Spleen (tissue), 11 donors: Measurements from ENCODE around the gene SIM1. TPM values are rescaled to one million over a fixed set of nuclear protein-coding genes. Genes with fewer than 3 reads are reported as not detected.
"Not testable (repeated sequence)": the region's sequence is repeated elsewhere in the genome, so short reads cannot be mapped to it uniquely, and the experiment has no call there.

Source experiments
- DNase-seq: peaks from one replicate; pipeline ENCODE4 v3.0.0-alpha.2; 2020
- H3K27ac ChIP-seq, 8 donors: fragments of 200-600 bp; sonication (generic) in 7 of 8; 1 replicate in 4 of 8; 2 replicates in 4 of 8; pipeline versions ENCODE4 v1.5.0 to v1.8.0; 2016 to 2021; ENCODE audit warnings: inconsistent platforms in 4 of 8, mild to moderate bottlenecking in 4 of 8, moderate library complexity in 1 of 8
- H3K27me3 ChIP-seq, 7 donors: fragments of 200-600 bp; sonication (generic) in 6 of 7; replicated peaks in 1 of 7; 1 replicate in 4 of 7; 2 replicates in 3 of 7; pipeline versions ENCODE4 v1.5.0 to v1.8.0; 2016 to 2021; ENCODE audit warnings: inconsistent platforms in 3 of 7, mild to moderate bottlenecking in 1 of 7
- H3K36me3 ChIP-seq, 6 donors: fragments of 200-600 bp; sonication (generic) in 5 of 6; 1 replicate in 4 of 6; 2 replicates in 2 of 6; pipeline versions ENCODE4 v1.5.0 to v1.8.0; 2016 to 2021; ENCODE audit warnings: inconsistent platforms in 2 of 6
- H3K4me1 ChIP-seq, 6 donors: fragments of 200-600 bp; sonication (generic) in 5 of 6; 1 replicate in 3 of 6; 2 replicates in 3 of 6; pipeline versions ENCODE4 v1.5.0 to v1.8.0; 2016 to 2021; ENCODE audit warnings: inconsistent platforms in 3 of 6
- H3K4me3 ChIP-seq, 8 donors: fragments of 200-600 bp; sonication (generic) in 7 of 8; 1 replicate in 4 of 8; 2 replicates in 4 of 8; pipeline versions ENCODE4 v1.5.0 to v1.8.0; 2016 to 2021; ENCODE audit warnings: inconsistent platforms in 4 of 8, mild to moderate bottlenecking in 4 of 8, moderate library complexity in 2 of 8
- H3K9me3 ChIP-seq, 8 donors: fragments of 200-600 bp; sonication (generic) in 7 of 8; 1 replicate in 4 of 8; 2 replicates in 4 of 8; pipeline versions ENCODE4 v1.5.0 to v1.8.0; 2016 to 2021; ENCODE audit warnings: inconsistent platforms in 4 of 8
- POLR2A ChIP-seq, 3 donors: fragments of 450-650 bp; IDR thresholded peaks; one replicate each; pipeline ENCODE4 v1.5.1; 2017; ENCODE audit warnings: antibody characterized with exemption in 3 of 3, mild to moderate bottlenecking in 1 of 3
- POLR2AphosphoS5 ChIP-seq, 3 donors: sonication (generic); formaldehyde crosslinking; IDR thresholded peaks; one replicate each; pipeline ENCODE4 v1.5.1; 2017; ENCODE audit warnings: antibody characterized with exemption in 3 of 3
- WGBS, 5 donors: extraction: QIAGEN DNeasy Blood & Tissue Kit in 3 of 5; methylation state at CpG; one replicate each; pipeline versions ENCODE4 v1.1.5 to v1.1.7; 2013 to 2018; 5-methylcytosine and 5-hydroxymethylcytosine counted together
- intact Hi-C: fragments of 100-400 bp; cut with DNase I; formaldehyde crosslinking; loops from one replicate; pipeline ENCODE4 v1.15.0; 2023; ENCODE audit warnings: low total_unique reads
- polyA plus RNA-seq, 3 donors: library from polyadenylated mRNA; stranded (reverse); fragments of 200-250 nt; gene quantifications; one replicate each; pipeline ENCODE4 v1.2.1, GENCODE V29; 2013
- total RNA-seq, 7 donors: library from RNA; depleted of rRNA in 3 of 7; stranded (reverse); fragments of >200 nt in 3 of 7; fragmentation: NEBNext Ultra II Directional in 4 of 7; extraction: Animal tissue kit (Norgen Biotek cat#: 25700) in 4 of 7; gene quantifications; one replicate each; pipeline versions ENCODE4 v1.1.0 to v1.2.1, GENCODE V29; 2016 to 2021
- TF ChIP-seq, protein P1 (sequence below), 11 experiments: fragments of 200-600 bp in 7 of 11; fragments of 450-650 bp in 4 of 11; sonication (generic) in 4 of 11; IDR thresholded peaks in 8 of 11; conservative IDR thresholded peaks in 3 of 11; 1 replicate in 7 of 11; 2 replicates in 4 of 11; pipeline versions ENCODE4 v1.4.0 to v1.8.0; 2016 to 2021; ENCODE audit warnings: antibody characterized with exemption in 11 of 11, inconsistent platforms in 4 of 11, mild to moderate bottlenecking in 1 of 11
- donor health status: healthy with polysubstance abuse.
- donor health status: DM: no; HTN: no; CAD: no; lungs with moderate emphysema.
- donor health status: DM: no; HTN: no; CAD: no.
- donor health status: Bipolar disorder and iron deficiency.
- donor health status: healthy.
- donor health status: DM: no; HTN: no; CAD: no.
- donor health status: DM: yes; HTN: yes; CAD: no.

SIM1 gene
- total and polyA plus RNA-seq, 10 donors, result not detected

DNA sequence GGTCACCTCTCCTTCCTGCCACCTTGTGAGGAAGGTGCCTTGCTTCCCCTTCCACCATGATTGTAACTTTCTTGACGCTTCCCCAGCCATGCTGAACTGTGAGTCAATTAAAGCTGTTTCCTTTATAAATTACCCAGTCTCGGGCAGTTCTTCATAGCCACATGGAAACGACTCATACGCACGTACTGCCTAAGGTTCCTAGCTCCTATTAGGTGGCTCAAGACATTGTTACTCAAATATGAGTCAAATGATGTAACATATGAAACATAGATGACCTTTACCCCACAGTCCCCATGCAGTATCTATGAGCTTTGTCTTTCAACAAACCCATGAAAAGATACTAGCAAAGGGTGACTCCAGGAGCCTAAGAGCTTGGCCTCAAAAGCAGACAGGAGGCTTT, 98.3 kb downstream of the SIM1 start:
- TF ChIP-seq POLR2A (IDR thresholded peaks at IDR 0.05) (no peak), POLR2AphosphoS5 (IDR thresholded peaks at IDR 0.05) (no peak)
- TF ChIP-seq, protein P1, sequence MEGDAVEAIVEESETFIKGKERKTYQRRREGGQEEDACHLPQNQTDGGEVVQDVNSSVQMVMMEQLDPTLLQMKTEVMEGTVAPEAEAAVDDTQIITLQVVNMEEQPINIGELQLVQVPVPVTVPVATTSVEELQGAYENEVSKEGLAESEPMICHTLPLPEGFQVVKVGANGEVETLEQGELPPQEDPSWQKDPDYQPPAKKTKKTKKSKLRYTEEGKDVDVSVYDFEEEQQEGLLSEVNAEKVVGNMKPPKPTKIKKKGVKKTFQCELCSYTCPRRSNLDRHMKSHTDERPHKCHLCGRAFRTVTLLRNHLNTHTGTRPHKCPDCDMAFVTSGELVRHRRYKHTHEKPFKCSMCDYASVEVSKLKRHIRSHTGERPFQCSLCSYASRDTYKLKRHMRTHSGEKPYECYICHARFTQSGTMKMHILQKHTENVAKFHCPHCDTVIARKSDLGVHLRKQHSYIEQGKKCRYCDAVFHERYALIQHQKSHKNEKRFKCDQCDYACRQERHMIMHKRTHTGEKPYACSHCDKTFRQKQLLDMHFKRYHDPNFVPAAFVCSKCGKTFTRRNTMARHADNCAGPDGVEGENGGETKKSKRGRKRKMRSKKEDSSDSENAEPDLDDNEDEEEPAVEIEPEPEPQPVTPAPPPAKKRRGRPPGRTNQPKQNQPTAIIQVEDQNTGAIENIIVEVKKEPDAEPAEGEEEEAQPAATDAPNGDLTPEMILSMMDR (IDR thresholded peaks at IDR 0.05 in 8 of 11, conservative IDR thresholded peaks at IDR 0.05 in 3 of 11), result no peak
- 75 to 91% (median 85%) methylated on average over 5 of the region's 5 CpGs for WGBS, 5 donors
- no peaks in the 10 kb centered on the region for H3K9me3 ChIP-seq

DNA sequence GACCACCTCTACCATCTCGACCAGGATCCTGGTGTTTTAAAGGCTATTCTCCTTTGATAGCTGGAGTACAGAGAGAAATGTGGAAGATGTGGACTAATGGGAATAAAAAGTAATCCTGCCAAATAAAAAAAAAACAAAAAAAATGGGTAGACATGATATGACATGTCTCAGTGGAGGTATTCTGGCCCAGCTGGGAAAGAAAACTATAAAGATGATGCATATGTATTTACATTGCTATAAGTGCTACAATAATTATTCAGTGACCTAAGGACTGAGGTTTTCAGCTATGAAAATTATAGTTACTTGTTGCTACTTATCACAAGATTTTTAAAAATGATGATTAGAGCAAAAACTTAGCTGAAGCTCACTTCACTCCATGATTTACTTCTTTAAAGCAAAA, 101.1 kb downstream of the SIM1 start:
- Histone ChIP-seq H3K27ac (no peak overlapping the region), H3K4me3 (no peak overlapping the region), H3K9me3 (no peaks in the 10 kb centered on the region), H3K4me1 (no peaks in the 10 kb centered on the region), H3K27me3 (no peaks in the 10 kb centered on the region), H3K36me3 (no peaks in the 10 kb centered on the region)
- 55 to 73% (median 64%) methylated on average over 1 of the region's 1 CpG for WGBS, 5 donors
- intact Hi-C loops, result no loop called here
- TF ChIP-seq, protein P1 (IDR thresholded peaks at IDR 0.05 in 8 of 11, conservative IDR thresholded peaks at IDR 0.05 in 3 of 11), result no peak
- no peak for TF ChIP-seq POLR2A (IDR thresholded peaks at IDR 0.05)
- no peak for TF ChIP-seq POLR2AphosphoS5 (IDR thresholded peaks at IDR 0.05)
- DNase-seq, result no peak

More for the DNA sequence above, 98.3 kb downstream of the SIM1 start:
- intact Hi-C loops, result no loop called here
- H3K4me3 ChIP-seq, result no peak overlapping the region
- no peaks in the 10 kb centered on the region for H3K27me3 ChIP-seq
- DNase-seq, result no peak
- no peak overlapping the region for H3K27ac ChIP-seq
- H3K4me1 ChIP-seq, result no peaks in the 10 kb centered on the region
- H3K36me3 ChIP-seq, result no peaks in the 10 kb centered on the region

DNA sequence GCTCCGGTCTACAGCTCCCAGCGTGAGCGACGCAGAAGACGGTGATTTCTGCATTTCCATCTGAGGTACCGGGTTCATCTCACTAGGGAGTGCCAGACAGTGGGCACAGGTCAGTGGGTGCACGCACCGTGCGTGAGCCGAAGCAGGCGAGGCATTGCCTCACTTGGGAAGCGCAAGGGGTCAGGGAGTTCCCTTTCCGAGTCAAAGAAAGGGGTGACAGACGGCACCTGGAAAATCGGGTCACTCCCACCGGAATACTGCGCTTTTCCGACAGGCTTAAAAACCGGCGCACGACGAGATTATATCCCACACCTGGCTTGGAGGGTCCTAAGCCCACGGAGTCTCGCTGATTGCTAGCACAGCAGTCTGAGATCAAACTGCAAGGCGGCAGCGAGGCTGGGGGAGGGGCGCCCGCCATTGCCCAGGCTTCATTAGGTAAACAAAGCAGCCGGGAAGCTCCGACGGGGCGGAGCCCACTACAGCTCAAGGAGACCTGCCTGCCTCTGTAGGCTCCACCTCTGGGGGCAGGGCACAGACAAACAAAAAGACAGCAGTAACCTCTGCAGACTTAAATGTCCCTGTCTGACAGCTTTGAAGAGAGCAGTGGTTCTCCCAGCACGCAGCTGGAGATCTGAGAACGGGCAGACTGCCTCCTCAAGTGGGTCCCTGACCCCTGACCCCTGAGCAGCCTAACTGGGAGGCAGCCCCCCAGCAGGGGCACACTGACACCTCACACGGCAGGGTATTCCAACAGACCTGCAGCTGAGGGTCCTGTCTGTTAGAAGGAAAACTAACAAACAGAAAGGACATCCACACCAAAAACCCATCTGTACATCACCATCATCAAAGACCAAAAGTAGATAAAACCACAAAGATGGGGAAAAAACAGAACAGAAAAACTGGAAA, 109.7 kb downstream of the SIM1 start:
- H3K4me3 ChIP-seq, H3K27me3 ChIP-seq, intact Hi-C loops, H3K9me3 ChIP-seq, H3K27ac ChIP-seq, H3K4me1 ChIP-seq, DNase-seq, H3K36me3 ChIP-seq: not testable (repeated sequence)
- WGBS, 5 donors, result 76 to 88% (median 80%) methylated on average over 24 to 34 of the region's 35 CpGs

DNA sequence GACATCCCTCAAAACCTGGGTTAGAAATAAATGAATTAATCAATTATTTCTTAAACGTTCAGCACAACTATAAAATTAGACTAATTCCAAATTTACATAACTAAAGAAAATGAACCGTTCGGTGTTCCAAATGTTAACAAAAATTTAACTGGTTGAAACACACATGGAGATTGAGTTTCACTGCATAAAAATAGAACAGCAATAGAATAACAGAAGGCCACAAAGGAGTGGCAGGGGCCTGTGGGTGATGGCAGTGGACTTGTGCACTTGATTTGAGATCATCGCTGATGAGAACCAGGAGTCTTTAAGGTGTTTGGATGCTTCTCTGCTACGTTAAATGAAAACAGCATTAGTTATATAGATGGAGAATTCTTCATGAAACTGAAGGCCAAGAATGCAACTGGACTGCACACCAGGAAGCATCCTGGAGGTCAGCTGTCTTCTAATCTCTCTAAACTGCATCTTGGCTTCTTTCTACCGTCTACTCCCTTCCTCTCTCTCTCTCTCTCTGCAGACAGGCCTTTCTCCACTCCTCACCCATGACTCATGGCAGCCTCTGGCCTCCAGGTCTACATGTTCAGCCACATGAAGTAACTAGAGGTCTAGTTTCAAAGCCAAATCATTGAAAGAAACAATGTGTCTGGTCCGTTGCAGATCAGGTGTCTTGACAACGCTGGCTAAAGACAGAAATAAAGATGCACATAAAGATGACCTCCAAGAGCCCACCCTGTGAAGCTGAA, 111.3 kb downstream of the SIM1 start:
- Histone ChIP-seq H3K27me3 (peaks cover 0 to 5% (median 0%) of the 10 kb centered on the region in 7 donors), H3K27ac (no peak overlapping the region), H3K36me3 (no peaks in the 10 kb centered on the region), H3K9me3 (no peaks in the 10 kb centered on the region), H3K4me3 (no peak overlapping the region), H3K4me1 (no peaks in the 10 kb centered on the region)
- no peak for TF ChIP-seq POLR2AphosphoS5 (IDR thresholded peaks at IDR 0.05)
- TF ChIP-seq POLR2A (IDR thresholded peaks at IDR 0.05), result no peak
- TF ChIP-seq, protein P1 (IDR thresholded peaks at IDR 0.05 in 8 of 11, conservative IDR thresholded peaks at IDR 0.05 in 3 of 11), result no peak
- WGBS, 5 donors, result 79 to 87% (median 85%) methylated on average over 8 of the region's 8 CpGs
- no peak for DNase-seq
- intact Hi-C loops, result no loop called here
